Ureter (tissue), 1 donor: ENCODE measurements around the gene ARHGEF28. TPM values are rescaled to one million over a fixed set of nuclear protein-coding genes. Genes with fewer than 3 reads are reported as not detected.

Experiments used
- DNase-seq: peaks from one replicate; pipeline ENCODE4 v3.0.0-alpha.2; 2020; ENCODE audit warnings: low spot score
- total RNA-seq: library from RNA; stranded (reverse); gene quantifications from one replicate; pipeline ENCODE4 v1.2.4, GENCODE V29; 2023
- donor health status: DM: yes; HTN: yes; CAD: no.

Gene ARHGEF28
- total RNA-seq, 1 donor from 2014 or later: 34.5 TPM

GRCh38 chr5:73692166-73692640 is 66.2 kb downstream of the ARHGEF28 start:
- DNase-seq: no peak

- no peak for DNase-seq
These were observed 67.0 kb downstream of the ARHGEF28 start for GRCh38 chr5:73692981-73693380.

GRCh38 chr5:73693573-73694061 is 67.6 kb downstream of the ARHGEF28 start:
- no peak for DNase-seq

- no peak for DNase-seq
These were observed 68.1 kb downstream of the ARHGEF28 start for GRCh38 chr5:73694089-73694488.

GRCh38 chr5:73698011-73698410 is 72.0 kb downstream of the ARHGEF28 start:
- DNase-seq: no peak

GRCh38 chr5:73701566-73701965 is 75.6 kb downstream of the ARHGEF28 start:
- no peak for DNase-seq

DNA sequence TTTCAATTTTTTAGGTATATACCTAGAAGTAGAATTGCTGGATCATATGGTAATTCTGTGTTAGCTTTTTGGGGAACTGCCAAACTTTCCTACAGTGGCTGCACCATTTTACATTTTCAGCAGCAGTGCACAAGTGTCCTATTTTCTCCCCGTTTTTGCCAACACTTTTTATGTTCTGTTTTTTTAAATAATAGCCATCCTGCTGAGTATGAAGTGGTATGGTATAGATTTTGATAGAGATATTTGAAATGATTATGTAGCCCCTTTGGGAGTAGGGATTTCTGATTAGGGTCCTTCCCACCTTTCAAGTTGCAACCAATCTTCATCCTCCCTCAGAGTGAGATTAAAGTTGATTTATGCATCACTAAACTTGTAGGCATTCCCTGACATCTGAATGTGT is 76.5 kb downstream of the ARHGEF28 start:
- no peak for DNase-seq

GRCh38 chr5:73702951-73703350 is 77.0 kb downstream of the ARHGEF28 start:
- DNase-seq: no peak

- DNase-seq: no peak
These were observed 79.4 kb downstream of the ARHGEF28 start for GRCh38 chr5:73705364-73705763.

GRCh38 chr5:73706963-73707362 is 81.0 kb downstream of the ARHGEF28 start:
- no peak for DNase-seq

DNA sequence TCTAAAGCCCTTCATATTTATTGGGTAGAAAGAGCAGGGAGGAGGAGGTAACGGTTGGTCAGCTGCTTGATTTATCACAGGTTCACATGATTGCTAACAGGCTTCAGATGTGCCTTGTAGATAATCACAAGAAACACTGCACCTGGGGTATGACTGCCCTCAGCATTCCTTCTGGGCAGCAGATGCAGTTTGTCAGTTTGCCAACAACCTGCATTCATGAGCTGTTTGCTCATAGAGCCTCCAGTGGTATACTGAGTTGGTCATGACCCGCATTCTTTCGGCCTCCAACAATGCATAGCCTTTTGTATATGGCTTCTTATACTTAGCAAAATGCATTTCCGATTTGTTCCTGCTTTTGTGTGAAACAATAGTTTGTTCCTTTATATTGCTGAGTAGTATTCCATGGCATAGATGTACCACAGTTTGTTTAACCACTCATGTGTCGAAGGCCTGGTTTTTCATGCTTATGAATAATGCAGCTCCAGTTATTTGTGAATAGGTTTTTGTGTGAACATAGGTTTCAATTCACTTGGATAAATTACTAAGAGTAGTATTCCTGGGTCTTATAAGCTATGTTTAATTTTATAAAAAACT is 83.6 kb downstream of the ARHGEF28 start:
- no peak for DNase-seq

DNA sequence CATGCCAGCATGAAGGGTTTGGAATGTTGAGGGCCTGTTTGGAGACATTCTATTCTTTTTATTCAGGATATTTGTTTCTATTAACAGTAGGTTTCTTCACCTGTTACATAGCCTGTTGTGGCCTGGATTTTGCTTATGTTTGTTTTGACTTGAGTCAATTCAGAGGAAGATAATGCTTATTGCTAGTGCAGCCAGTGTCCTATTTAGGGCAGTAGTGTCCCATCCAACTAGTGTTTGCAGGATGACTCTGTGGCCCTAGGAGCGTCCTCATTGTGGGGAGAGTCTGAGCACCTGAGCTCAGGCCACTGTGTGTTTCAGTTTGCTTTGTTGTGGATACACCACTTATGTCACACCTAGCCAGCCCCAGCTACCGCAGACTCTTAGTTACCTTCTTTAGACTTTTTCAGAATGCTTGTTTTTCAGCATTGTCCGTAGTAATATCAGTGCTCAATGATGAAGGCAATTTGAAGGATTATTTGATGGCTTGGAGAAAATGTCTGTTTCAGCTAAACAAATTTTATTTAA is 90.3 kb downstream of the ARHGEF28 start:
- DNase-seq: no peak

GRCh38 chr5:73718762-73719161 is 92.8 kb downstream of the ARHGEF28 start:
- no peak for DNase-seq

DNA sequence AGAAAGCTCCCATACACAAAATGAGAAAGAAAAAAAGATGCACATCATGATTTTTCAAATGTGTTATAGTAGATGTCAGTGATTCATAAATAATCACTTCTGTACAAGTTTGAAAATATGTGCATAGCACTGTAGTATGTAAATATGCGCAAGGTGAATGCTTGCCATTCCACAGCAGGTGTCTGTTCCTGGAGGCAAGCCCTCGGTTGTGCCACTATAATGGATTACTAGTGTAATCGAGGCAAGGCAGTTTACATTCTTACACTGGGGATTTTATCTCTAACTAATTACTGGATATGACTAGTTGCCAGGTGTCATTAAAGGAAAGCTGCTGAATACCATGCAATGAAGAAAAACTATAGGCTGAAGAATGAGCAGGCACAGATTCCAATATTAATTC is 93.6 kb downstream of the ARHGEF28 start:
- DNase-seq: no peak

DNA sequence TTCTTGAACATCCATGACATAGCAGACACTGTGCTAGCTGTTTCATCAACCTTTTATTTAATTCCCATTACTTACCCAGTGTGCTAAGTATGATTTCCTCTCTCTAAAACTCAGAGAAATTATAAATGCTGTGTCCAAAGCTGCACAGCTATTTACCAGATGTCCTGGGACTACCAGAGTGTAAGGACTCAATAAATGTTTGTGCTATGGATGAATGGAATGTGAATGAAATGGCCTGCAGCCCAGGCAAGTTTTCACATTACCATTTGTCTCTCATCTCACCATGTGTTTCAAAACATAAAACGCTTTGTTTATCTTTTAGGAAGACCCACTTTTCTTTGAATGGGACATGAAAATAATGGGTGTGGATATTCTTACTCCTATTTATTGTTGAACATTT is 96.2 kb downstream of the ARHGEF28 start:
- DNase-seq: no peak

- DNase-seq: no peak
These were observed 100.1 kb downstream of the ARHGEF28 start for GRCh38 chr5:73726071-73726470.

DNA sequence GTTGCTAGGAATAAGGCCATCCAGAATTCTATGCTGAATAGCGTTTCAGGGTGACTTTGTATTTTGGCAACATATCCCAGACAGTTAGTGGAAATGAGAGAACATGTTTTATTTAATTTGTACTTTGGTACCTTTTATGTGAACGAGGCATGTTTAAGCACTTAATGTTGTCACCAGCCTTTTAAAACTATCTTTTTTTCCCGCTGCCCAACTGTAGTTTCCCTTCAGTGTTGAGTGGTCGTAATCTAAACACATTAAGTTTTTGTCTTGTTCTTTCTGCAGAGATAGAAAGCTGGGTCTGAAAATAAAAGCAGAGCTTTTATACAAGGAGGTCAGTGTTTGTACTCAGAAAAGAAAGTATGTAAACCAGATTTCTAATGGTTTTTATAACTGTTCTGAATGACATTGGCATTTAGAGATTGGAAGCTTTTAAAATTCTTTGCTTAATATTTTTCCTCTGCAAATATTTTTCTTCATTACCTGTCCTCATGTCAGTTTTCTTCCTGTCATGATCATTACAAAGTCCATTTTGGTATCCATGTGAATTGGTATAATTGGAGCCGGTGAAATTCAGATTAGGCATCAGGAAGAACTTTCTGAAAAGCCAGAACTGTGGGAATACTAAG is 100.7 kb downstream of the ARHGEF28 start:
- no peak for DNase-seq

DNA sequence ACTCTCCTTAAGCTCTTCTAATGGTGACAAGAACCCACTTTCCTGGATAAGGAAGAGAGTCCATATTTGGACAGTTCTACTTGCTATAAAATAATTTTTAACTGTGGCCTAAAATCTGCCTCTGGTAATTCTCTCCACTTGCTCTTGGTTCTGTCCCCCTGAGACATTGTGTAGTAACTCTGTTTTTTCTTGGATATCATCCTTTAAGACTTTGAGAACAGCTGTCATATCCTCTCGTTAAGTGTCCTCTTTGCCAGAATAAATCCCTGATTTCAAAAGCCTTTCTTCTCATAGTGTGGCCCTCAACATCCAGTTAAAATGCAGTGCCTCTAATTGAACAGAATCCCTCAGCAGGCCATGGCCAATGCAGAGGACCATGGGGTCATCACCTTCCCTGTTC is 101.5 kb downstream of the ARHGEF28 start:
- no peak for DNase-seq

GRCh38 chr5:73728493-73729273 is 102.7 kb downstream of the ARHGEF28 start:
- DNase-seq: no peak

GRCh38 chr5:73729329-73729728 is 103.3 kb downstream of the ARHGEF28 start:
- DNase-seq: no peak

DNA sequence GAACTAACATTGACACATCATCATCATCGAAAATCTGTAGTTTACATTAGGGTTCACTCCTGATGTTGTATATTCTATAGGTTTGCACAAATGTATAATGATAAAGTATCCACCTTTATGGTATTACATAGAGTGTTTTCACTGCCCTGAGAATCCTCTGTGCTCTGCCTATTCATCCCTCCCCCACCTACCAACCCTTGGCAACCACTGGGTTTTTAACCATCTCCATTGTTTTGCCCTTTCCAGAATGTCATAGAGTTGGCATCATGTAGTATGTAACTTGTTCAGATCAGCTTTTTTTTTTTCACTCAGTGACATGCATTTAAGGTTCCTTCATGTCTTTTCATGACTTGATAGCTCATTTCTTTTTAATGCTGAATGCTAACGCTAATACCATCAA is 106.0 kb downstream of the ARHGEF28 start:
- no peak for DNase-seq

DNA sequence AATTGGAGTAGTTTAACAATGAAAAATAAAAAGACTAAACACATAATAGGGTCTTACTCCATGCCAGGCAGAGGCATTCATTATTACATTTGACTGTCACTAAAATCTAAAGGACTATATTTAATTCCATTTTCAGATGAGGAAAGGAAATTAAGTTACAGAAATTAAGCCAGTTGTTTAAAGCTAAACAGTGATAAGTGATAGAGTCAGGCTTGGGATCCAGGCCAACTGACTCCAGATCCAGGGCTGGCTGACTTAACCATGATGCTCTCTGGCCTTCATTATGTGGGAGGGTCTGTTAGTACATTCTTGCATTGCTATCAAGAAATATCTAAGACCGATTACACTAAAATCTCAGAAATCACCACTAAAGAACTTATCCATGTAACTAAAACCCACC is 107.2 kb downstream of the ARHGEF28 start:
- no peak for DNase-seq
